Measurements from ENCODE around the gene C7orf25.
A peak's percentile ranks its signal among the peaks of the same experiment; 100 is the strongest.

The C7orf25 gene

GRCh38 chr7:42878303-42878702, 33.6 kb downstream of the C7orf25 start:
- H3K4me3 ChIP-seq (ENCODE audit: low read depth, low read length), result peak overlapping the region; percentile 29
- DNase-seq (ENCODE audit: low read depth), result no peak
- TF ChIP-seq POLR2A (IDR thresholded peaks at IDR 0.05; ENCODE audit: extremely low read depth, insufficient read length) (no peak), CTCF (IDR thresholded peaks at IDR 0.05; ENCODE audit: low read depth, low read length) (no peak), MAX (IDR thresholded peaks at IDR 0.05; ENCODE audit: low read depth, low read length) (no peak), MYC (IDR thresholded peaks at IDR 0.05; ENCODE audit: low read depth, low read length) (no peak)

GRCh38 chr7:42877862-42878261, 34.0 kb downstream of the C7orf25 start:
- peak; percentile 85 for DNase-seq (ENCODE audit: low read depth)
- no peak for TF ChIP-seq CTCF (IDR thresholded peaks at IDR 0.05; ENCODE audit: low read depth, low read length)
- peak; percentile 37 for TF ChIP-seq POLR2A (IDR thresholded peaks at IDR 0.05; ENCODE audit: extremely low read depth, insufficient read length)
- TF ChIP-seq MAX (IDR thresholded peaks at IDR 0.05; ENCODE audit: low read depth, low read length), result no peak
- TF ChIP-seq MYC (IDR thresholded peaks at IDR 0.05; ENCODE audit: low read depth, low read length), result no peak; the same call in 1 of the 2 replicates

GRCh38 chr7:42876182-42877068, 35.4 kb downstream of the C7orf25 start:
- peak; percentile 69 for DNase-seq (ENCODE audit: low read depth)
- no peak for TF ChIP-seq MYC (IDR thresholded peaks at IDR 0.05; ENCODE audit: low read depth, low read length)
- TF ChIP-seq CTCF (IDR thresholded peaks at IDR 0.05; ENCODE audit: low read depth, low read length), result peak; percentile 83
- no peak for TF ChIP-seq MAX (IDR thresholded peaks at IDR 0.05; ENCODE audit: low read depth, low read length)
- no peak for TF ChIP-seq POLR2A (IDR thresholded peaks at IDR 0.05; ENCODE audit: extremely low read depth, insufficient read length)

More at GRCh38 chr7:42877862-42878261, 34.0 kb downstream of the C7orf25 start:
- peak overlapping the region; percentile 29 for H3K4me3 ChIP-seq (ENCODE audit: low read depth, low read length)

GRCh38 chr7:42869131-42870020, 42.5 kb downstream of the C7orf25 start:
- H3K4me3 ChIP-seq (ENCODE audit: low read depth, low read length), result no peak overlapping the region
- peak; percentile 72 for DNase-seq (ENCODE audit: low read depth)
- TF ChIP-seq MYC (IDR thresholded peaks at IDR 0.05; ENCODE audit: low read depth, low read length) (peak; percentile 21; the same call in 1 of the 2 replicates), POLR2A (IDR thresholded peaks at IDR 0.05; ENCODE audit: extremely low read depth, insufficient read length) (no peak)

More at GRCh38 chr7:42876182-42877068, 35.4 kb downstream of the C7orf25 start:
- H3K4me3 ChIP-seq (ENCODE audit: low read depth, low read length), result no peak overlapping the region

GRCh38 chr7:42868480-42868879, 43.4 kb downstream of the C7orf25 start:
- TF ChIP-seq CTCF (IDR thresholded peaks at IDR 0.05; ENCODE audit: low read depth, low read length), result no peak
- TF ChIP-seq MYC (IDR thresholded peaks at IDR 0.05; ENCODE audit: low read depth, low read length), result no peak
- no peak for TF ChIP-seq MAX (IDR thresholded peaks at IDR 0.05; ENCODE audit: low read depth, low read length)
- TF ChIP-seq POLR2A (IDR thresholded peaks at IDR 0.05; ENCODE audit: extremely low read depth, insufficient read length), result no peak
- no peak overlapping the region for H3K4me3 ChIP-seq (ENCODE audit: low read depth, low read length)
- no peak for DNase-seq (ENCODE audit: low read depth)
